Activated CD4-positive, alpha-beta T cell treated with anti-CD3 and anti-CD28 coated beads for 24 hours (primary cell): ENCODE data around the gene FADS2.

Source experiments
- DNase-seq, 2 donors: peaks; one replicate each; pipeline ENCODE4 v3.0.0-alpha.2; 2020; ENCODE audit warnings: low read depth in 2 of 2

The FADS2 gene

DNA sequence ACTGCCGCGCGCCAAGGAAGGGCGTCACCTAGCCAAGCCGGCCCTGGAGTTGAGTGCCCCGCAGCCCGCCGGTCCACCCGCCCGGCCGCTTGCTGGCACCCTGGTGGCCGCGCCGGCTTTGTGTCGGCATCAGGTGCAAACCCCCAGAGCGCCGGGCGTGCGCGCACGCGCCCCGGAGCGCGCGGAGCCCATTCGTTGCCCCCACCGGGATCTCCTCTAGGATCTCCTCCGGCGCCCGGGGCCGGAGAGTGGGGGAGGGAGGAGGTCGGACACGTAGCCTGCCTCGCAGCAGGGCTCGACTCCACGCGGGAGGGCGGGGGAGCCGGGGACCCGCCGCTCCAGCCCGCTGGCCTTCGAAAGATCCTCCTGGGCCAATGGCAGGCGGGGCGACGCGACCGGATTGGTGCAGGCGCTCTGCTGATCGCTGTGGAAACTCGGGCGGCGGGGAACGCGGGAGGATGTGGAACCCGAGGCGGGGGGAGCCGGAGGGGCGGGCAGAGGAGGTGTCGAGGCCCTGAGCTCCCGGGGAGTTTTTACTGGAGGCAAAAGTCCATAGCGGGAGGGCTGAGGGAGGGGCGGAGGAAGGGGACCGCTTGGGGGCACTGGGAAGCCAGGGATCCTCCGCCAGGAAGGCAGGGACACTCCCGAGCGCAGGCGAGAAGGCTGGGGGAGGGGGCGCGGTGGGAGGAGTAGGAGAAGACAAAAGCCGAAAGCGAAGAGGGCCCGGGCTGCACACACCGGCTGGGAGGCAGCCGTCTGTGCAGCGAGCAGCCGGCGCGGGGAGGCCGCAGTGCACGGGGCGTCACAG, at the start of gene FADS2:
Gene FADS2 (plus strand): TSS at position 730 of the 808 bp plus-strand sequence. CDS start 91 bp downstream, outside the sequence.
- peak in 1 of 2 donors; percentile 62 for DNase-seq

DNA sequence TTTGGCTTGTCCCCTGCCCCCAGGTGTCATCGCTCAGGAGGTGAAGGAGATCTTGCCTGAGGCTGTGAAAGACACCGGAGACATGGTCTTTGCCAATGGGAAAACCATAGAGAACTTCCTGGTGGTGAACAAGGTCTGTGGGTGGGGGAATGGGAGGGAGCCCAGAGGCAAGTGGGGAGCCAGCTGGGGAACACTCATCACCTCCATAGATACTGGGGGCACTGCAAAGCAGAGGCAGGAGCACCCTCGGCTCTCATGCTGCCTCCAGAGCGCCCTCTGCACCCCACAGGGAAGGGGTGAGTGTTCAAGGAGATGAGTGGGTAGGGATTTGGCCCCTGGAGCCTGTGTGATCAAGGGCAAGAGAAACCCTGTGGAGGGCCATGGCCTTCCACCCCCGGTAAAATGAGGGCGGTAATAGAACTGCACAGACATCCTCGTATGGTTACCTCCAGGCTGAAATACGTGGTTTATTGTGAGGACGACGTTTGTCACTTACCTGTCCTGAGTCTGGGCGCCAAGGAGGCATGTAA, 49.7 kb upstream of the FADS2 start:
- DNase-seq, result no peak

GRCh38 chr11:61778920-61779650, 49.0 kb upstream of the FADS2 start:
- DNase-seq, result no peak

- no peak for DNase-seq
Observed at GRCh38 chr11:61779666-61780525, 48.2 kb upstream of the FADS2 start.

DNA sequence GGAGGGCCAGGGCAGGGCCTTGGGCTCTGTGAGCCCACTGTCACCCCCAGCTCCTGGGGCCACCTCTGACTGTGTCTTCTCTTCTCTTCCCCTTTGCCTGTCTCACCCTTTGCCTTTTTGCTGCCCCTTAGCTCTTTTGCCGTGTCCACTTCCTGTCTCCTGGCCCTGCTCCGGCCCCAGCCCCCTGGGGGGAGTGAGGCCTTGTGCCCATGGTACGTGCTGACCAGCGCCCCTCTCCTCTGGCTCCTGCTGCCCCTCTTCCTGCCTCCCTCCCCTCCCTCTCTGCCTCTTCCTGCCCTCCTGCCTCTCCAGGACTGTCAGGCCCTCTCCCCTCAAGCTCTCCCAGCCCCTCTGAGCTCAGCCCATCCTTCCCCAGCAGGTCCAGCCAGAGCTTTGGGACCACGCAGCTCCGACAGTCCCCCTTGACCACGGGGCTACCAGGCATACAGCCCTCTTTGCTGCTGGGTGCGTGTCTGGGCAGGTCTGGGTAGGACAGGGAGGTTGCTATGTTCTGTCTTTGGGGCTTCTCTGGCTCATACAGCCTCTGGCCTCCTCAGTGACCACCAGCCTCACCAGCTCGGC, 47.4 kb upstream of the FADS2 start:
- no peak for DNase-seq

- no peak for DNase-seq
Observed at GRCh38 chr11:61781585-61781984, 46.5 kb upstream of the FADS2 start.

- DNase-seq, result no peak
Observed at GRCh38 chr11:61782299-61782698, 45.8 kb upstream of the FADS2 start.

DNA sequence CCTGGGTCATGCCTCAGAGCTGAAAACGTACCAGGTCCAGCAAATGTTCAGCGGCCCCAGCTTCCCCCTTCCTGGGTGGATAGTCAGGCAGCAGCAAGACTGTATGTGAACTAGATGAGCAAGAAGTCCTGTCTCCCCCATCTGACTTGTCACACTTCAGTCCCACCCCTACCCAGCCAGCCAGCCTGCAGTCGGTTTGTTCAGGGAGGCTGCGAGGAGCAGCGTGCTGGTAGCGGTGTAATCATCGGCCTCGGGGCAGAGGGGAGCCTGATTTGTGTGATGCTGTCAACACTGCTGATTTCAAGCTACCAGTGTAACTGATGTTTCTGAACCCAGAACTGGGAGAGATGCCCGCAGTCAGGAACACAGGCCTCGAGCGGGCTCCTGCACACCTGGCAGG, 45.3 kb upstream of the FADS2 start:
- DNase-seq, result no peak

DNA sequence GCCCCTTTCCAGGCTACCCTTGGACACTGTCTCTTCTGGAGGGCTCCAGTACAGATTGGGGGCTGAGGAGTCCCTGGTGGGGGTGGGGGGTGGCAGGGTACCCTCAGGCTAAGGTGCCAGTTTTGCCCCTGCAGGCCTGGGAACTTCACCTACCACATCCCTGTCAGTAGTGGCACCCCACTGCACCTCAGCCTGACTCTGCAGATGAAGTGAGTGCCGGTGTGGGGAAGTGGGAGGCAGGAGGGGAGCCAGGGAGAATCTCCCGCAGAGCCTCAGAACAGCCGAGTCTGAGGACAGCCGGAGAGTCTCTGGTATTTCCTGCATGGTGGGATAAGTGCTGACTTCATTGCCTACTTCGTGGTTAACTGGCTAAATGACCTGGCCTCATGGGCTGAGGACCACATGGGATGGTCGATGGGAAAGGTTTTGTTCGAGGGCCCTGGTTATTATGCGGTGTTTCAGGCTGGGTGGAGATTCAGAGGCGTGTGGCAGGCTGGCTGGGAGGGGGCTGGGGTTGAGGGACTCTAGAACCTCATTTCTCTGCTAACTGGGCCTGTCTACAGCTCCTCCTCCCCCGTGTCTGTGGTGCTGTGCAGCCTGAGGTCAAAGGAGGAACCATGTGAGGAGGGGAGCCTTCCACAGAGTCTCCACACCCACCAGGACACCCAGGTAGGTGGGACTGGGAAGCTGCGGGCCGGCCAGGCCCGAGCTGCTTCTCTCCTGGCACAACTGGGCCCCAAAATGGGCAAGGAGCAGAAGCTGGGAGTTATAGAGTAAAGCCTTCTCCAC, 44.2 kb upstream of the FADS2 start:
- DNase-seq, result no peak

DNA sequence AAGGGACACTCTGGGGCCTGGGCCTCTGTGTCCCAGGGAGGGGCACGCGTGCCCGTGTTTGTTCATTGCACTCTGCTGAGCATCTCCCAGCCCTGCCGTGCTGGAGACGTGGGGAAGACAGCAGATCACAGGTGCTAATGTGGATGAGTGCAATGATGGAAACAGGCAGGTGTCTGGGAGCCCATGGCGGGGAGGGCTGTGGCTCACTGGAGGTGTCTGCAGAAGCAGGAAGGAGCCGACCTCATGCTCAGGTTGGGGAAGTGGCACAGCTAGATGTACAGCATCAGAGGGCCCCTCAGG, 43.6 kb upstream of the FADS2 start:
- no peak for DNase-seq

DNA sequence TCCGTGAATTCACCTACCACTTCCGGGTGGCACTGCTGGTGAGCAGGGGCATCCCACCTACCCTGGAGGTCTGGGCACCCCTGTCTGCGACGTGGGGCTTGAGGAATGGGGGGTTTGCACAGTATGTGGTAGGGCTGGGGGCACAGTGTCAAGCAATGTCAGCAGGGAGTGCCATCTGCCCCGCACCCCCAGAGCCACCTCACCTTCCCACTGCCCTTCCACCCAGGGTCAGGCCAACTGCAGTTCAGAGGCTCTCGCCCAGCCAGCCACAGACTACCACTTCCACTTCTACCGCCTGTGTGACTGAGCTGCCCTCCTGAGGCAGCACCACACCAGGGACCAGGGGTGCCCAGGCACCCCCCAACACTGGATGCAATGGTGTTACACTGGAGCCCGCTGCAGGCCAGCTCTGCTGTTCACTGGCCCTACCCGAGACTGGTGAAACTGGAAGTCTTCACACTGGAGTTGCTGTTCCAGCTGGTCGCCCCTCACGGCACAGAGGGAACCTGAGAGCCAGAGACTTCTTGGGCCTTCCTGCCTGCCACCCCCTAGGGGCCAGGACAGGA, 42.2 kb upstream of the FADS2 start:
- no peak for DNase-seq

DNA sequence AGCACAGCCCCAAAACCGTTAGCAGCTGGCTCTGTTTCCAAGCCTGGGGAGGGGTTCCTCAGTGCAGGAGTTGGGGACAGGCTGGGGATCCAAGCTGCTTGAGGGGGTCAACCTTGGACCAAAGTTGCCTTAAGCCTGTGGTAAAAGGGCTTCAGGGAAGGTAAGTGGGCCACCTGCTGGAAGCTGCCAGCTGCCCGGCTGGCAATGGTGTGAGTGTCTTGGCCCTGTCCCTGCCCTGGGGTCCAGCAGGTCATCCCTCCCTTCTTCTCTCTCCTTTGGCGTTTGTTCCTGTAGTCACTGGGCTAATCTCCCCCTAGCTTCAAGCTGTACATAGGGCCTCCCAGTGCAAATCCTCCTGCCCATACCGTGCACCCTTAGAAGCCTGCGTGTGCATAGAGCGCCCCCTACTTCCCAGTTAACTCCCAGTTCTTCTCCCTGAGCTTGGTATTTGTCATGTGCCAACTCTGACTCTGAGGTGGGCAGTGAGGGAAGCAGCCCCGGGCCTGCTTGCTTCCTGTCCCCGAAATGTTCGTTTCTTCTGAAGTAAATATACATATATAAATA, 40.1 kb upstream of the FADS2 start:
- DNase-seq, result no peak

DNA sequence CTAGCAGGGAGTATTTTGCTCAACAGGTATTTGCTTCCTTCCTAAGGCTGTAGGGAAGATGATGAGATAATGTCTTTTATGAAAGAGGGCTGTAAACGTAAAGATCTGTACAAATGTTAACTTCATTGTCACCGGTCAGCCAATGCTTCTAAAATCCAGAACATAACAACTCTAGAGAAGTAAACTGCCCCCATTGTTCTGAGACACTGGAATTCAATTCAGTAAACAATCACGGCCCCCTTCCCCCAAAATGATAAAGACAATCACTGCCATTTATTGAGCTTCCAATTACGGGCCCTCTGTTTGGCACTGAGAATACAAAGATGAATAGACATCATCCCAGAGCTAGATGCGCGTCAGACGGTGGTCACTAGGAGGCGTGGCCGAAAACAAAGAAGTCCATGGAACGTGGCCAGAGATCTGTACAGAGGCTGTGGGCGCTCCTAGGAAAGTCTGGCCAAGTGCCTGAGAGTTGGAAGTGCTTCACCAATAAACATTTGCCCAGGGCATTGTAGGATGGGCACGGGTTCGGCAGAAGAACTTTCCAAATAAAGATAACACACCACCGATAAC, 36.3 kb upstream of the FADS2 start:
- DNase-seq, result no peak

DNA sequence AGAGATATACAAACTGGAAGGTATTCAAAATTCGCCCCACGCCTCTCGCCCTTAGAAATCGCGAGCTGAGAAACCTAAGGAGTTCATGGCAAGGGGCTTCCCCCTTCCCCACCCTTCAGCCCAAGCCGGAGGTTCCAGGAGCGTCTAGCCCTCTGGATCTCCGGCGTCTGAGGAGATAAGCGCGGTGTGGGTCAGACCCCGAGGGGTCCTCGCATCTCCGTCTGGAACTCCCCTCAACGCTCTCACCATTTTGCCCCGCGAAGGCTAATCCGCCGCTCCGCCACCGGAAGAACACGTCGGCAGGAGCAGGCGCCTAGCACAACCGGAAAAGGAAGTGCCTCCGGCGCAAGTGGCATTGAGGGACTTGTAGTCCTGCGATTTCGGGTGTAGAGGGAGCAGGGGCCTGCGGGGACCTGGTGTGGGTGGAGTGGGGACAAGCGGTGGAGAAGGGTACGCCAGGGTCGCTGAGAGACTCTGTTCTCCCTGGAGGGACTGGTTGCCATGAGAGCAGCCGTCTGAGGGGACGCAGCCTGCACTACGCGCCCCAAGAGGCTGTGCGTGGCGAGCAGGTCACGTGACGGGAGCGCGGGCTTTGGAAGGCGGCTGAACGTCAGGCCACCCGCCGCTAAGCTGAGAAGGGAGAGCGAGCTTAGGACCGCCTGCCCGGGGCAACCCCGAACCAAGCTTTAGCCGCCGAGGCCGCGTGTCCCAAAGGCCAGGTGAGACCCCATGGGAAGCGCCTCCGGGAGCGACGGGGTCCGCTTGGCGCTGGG, 35.6 kb upstream of the FADS2 start, which contains the start of the genes FEN1 and TMEM258:
Gene FEN1 (plus strand): TSS at position 602 of the 773 bp plus-strand sequence. CDS start 2,451 bp downstream, outside the sequence.
Gene TMEM258 (minus strand): TSS at position 290 of the 773 bp plus-strand sequence. CDS start 41 bp downstream, at position 249.
- DNase-seq, result peak; percentile 76 to 77

DNA sequence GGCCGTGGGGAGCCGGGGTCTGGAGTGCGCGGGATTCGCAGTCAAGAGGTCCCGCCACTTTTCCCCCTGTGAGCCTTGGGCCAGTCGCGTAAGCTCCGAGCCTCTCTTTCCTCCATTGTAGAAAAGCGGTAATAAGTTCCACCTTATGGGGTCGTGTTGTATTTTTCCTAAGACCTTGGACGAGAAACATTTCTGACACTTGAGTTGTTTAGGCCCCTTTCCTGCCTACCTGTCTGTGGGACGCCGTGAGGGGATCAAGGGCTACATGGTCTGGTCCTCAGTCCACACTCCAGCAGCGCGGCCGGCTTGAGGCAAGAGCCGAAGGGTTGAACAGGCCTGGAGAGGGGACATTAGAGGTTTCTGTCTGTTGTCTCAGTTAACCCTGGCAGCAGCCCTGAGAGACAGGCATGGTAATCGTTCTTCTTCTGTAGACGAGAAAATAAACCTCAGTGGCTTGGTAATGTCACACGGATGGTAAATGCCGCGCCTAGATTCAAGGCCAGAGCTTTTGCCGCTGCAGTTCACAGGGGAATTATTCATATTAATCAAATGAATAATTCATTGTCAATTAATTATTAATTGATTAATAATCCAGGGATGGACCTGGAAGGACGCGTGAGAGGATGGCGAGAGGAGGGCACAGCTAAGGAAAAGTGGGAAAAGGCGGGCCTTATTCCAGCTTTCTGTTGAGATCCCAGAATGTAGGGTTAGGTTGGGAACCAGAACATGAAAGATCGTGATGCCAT, 34.8 kb upstream of the FADS2 start:
- no peak for DNase-seq

- DNase-seq, result no peak
Observed at GRCh38 chr11:61793829-61794204, 34.3 kb upstream of the FADS2 start.

DNA sequence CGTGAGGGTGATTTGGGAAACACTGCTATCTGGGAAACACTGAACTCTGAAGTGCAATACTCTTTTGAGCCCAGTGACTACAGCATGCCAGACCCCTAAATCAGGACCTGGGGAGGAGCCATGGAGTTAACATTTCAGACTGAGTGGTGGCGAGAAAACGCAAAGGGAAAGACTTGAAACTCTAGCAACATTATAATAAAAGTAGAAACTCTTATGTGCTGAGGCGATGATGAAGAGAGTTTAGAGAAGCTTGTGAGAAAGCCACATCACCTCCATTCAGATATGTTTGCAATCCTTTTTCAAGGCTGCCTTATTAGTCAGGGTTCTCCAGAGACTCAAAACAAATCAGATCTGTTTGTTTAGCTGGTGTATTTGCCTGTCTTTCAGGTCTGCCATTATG, 33.5 kb upstream of the FADS2 start:
- no peak for DNase-seq

DNA sequence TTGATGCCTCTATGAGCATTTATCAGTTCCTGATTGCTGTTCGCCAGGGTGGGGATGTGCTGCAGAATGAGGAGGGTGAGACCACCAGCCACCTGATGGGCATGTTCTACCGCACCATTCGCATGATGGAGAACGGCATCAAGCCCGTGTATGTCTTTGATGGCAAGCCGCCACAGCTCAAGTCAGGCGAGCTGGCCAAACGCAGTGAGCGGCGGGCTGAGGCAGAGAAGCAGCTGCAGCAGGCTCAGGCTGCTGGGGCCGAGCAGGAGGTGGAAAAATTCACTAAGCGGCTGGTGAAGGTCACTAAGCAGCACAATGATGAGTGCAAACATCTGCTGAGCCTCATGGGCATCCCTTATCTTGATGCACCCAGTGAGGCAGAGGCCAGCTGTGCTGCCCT, 32.6 kb upstream of the FADS2 start:
- no peak for DNase-seq
